LHCN-M2 (cell line): ENCODE measurements around the gene EFTUD2. TPM values are rescaled to one million over a fixed set of nuclear protein-coding genes. Genes with fewer than 3 reads are reported as not detected.
"Not testable (repeated sequence)": the region's sequence is repeated elsewhere in the genome, so short reads cannot be mapped to it uniquely, and the experiment has no call there.

Experiments used
- DNase-seq: peaks from one replicate; pipeline ENCODE4 v3.0.0-alpha.2; 2012; ENCODE audit warnings: low read depth
- total RNA-seq: library from RNA; depleted of rRNA; stranded (reverse); fragments of >200 nt; gene quantifications from 2 replicates; pipeline ENCODE4 v1.2.3, GENCODE V29; 2014

The EFTUD2 gene
- total RNA-seq, 1 experiment from 2014 or later = 107 TPM

DNA sequence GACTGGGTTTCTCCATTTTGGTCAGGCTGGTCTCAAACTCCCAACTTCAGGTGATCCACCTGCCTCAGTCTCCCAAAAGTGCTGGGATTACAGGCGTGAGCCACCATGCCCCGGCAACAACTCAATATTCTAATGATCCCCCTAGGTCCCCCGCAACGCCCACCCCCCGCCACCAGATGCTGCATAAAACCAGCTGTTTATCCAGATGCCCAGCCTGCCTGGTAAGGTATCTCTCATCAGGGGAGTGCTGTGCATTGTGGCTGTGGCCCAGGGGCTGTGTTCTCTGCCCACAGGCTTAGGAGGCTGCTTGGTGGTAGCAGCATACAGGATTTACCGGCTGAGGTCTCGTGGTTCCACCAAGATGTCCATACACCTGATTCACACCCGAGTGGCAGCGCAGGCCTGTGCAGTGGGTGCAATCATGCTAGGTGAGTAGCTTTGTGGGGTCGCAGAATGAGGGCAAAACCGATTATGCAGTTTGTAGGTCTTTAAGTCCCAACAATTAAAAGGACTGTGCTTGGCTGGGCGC lies 50.2 kb downstream of the EFTUD2 start:
- DNase-seq = no peak

DNA sequence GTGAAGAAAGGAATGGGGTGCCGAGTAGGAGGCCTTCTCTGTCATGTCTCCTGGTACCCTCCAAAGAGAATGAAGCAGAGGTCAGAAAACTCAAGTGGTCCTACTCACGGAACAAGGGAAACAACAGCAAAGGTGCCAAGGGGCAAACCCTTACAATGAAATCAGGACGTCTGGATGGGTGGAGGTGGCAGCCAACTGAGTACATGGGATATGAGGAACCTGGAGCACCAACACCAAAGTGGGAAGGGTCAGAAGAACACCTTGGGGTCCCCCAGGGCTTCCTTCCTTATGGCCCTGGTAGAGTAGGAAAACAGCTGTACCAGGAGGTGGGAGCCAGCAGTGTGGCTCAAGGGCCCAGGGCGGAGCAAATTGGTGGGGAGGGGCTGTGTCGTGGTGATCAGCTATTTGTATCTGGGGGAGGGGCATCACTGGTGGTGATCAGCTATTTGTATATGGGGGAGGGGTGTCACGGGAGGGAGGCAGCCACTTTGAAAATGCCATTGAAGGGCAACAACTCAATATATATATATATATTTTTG lies 50.9 kb downstream of the EFTUD2 start:
- no peak for DNase-seq

DNA sequence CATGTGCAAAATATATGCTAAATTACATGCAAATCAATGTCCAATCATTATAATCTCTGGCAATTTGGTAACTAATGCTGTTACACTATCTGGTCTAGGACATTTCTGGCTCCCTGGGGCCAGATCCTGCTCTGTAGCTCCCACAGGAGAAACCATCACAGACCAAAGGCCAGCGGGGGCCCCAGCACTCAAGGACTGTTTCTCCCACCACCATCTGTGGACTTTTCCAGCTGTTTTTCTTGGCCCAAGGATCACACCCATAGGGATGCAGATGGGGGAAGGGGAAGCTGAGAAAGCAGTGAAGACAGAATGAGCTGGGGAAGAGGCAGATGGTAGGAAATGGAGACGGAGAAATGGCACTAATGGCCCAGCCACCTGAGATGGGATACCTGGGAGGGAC lies 51.7 kb downstream of the EFTUD2 start, which contains the start of gene HIGD1B:
TSS of gene HIGD1B (plus strand) at position 298 of the 400 bp plus-strand sequence. CDS start 270 bp downstream, outside the sequence.
- DNase-seq = no peak

DNA sequence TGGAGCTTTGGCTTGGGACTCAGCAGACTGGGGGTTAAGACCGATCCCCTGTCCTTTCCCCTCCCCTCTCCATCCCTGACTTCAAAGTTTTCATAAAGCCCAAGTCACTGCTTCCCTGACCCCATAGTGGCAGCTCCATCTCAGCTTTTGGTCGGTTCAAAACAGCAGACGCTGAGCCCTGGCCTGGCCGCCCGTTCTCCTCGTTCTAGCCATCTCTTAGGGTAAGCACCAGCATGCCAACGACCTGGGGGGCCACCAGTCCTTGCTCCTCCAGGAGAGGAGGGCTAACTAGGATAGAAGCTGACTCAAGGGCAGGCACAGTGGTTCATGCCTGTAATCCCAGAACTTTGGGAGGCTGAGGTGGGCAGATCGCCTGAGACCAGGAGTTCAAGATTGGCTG lies 53.0 kb downstream of the EFTUD2 start:
- DNase-seq = no peak

DNA sequence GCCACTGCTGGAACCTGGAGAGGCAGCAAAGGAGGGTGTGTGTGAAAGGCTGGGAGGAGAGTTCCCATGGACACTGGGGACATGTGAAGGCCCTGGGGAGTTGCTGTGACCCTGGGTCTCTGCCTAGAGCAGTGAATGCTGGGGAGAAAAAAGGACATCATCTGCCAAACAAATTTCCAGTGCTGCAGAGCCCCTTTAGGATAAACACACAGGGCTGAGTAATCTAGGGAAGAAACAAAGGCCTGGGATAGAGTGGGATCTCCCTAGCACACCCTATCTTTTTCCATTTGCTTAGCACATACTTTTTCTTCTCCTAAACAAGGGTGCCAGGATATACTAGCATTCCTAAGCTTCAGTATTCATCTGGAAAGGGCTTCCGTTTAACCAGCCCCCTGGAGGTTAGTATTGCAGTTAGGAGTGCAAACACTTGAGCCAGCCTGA lies 54.8 kb downstream of the EFTUD2 start:
- DNase-seq = no peak

DNA sequence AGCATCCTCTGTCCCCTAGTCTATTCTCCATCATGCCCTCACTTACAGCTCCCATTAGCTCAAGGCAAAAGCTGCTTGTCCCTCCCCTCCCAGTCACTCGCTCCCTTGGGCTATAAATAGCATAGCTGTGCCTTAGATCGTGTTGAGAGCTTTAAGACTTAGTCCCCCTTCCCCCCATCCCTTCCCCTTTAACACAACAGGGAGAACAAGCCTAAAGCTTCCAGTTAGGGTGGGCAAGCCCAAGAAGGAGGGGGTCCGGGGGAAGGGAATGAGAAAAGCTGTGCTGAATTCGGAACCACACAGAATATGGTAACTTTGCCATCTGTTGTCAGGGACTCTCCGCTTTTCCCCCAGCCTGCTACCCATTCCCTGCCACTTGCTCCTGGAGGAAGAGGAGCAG lies 56.5 kb downstream of the EFTUD2 start:
- no peak for DNase-seq

DNA sequence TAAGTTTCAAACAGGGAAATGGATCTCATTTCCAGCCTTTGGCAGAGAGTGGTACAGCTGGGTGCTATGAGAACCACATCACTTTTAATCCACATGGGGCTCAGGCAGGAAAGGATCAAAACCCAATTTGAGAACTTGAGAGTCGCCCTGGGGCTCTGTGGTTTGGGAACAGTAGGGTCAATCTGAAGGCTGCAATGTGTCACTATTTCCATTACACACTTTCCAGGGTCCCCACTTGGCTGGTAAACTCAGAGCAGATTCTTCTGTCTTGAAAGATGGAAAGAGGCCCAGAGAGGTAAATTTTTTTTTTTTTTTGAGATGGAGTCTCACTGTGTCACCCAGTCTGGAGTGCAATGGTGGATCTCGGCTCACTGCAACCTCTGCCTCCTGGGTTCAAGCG lies 58.3 kb downstream of the EFTUD2 start:
- no peak for DNase-seq

DNA sequence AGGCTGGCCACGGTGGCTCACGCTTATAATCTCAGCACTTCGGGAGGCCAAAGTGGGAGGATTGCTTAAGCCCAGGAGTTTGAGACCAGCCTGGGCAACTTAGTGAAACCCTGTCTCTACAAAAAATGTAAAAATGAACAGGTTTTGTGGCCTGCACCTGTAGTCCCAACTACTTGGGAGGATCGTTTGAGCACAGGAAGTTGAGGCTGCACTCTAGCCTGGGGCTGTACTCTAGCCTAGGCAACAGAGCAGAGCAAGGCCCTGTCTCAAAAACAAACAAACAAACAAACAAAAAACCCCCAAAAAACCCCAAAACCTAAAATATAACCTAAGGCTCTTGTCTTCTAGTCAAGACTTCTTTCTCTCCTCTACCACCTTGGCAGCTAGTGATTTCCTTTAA lies 59.0 kb downstream of the EFTUD2 start:
- DNase-seq = no peak

DNA sequence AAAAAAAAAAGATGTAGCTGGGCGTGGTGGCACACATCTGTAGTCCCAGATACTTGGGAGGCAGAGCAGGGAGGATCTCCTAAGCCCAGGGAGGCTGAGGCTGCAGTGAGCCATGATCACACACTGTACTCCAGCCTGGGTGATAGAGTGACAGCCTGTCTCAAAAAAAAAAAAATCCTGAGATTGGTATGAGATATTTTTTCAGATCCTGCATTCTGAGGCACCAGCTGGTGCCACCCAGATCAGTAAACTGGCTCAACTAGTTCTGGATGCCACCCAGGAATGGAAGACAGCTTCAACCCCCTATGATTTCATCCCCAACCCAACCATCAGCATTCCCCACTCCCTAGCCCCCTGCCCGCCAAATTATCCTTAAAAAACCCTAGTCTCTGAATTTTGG lies 62.0 kb downstream of the EFTUD2 start:
- no peak for DNase-seq

DNA sequence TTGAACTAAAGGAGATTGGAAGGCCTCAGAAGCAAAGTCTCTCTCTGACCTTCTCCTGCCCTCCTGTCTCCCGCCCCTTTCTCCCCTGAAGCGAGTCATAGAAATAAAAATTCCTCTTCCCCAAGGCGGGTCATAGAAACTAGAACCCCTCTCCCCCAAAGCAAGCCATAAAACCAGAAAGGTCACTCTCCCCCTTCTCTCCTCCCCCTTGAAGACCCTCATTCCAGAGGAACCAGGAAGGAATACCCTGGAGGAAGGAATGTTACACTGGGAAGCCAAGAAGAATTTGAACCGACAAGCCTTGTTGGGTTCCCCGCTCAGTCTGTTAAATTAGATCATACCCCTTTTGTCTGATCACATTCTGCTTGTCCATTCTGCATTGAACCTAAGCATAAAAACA lies 66.4 kb downstream of the EFTUD2 start:
- no peak for DNase-seq

DNA sequence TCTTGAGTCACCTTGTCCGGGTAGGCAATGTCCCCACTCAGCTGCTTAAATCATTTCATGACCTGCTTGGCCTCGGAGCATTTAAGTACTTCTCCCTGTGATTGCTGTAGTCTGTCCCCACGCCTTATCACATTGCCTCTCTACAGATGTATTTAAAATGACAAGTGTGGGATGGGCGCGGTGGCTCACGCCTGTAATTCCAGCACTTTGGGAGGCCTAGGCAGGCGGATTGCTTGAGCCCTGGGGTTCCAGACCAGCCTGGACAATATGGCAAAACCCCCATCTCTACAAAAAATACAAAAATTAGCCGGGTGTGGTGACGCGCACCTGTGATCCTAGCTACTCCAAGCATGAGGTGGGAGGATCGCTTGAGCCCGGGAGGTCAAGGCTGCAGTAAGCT lies 67.9 kb downstream of the EFTUD2 start:
- no peak for DNase-seq

DNA sequence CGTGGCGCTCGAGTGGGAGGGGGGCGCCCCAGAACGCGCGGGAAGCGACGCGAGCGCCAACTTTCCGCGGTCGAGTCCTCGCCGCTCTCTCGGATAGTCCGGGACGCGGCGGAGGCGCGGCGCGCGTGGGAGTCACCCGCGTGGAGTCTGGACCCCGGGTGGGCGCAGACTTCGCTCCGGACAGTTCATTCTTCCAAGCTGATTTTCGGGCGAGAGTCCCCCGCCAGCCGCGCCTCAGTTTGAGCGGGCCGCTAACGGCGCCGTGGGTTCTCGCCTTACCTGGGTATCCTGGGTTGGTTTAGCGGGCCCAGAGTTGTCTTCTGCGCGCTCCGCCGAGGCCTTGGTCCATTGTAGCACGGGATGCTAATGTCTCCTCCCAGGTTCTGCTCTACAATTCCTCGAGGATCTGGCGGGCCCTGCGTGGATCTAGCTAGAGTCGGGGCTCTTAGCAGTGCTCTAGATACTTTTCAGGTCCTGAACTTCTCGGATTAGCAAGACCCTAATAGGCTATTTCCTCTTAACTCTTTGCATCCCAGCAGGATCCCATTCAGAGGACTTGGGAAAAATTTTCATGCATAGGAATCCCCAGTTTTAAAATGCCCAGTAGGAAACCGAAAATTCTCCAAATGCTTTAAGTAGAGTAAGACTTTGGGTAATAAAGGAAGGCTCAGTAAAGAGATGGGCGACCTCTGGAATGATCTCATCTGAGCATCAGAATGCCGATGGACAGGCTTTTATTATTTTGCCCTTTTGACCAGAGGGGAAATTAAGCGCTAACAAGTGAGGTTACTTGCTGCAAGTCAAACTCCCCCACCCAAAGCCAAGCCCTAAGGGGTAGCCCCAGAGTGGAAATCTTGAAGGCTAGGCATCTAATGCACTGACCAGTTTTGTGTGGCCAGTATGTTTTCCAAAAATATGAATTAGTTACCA lies 68.6 kb downstream of the EFTUD2 start:
- no peak for DNase-seq

DNA sequence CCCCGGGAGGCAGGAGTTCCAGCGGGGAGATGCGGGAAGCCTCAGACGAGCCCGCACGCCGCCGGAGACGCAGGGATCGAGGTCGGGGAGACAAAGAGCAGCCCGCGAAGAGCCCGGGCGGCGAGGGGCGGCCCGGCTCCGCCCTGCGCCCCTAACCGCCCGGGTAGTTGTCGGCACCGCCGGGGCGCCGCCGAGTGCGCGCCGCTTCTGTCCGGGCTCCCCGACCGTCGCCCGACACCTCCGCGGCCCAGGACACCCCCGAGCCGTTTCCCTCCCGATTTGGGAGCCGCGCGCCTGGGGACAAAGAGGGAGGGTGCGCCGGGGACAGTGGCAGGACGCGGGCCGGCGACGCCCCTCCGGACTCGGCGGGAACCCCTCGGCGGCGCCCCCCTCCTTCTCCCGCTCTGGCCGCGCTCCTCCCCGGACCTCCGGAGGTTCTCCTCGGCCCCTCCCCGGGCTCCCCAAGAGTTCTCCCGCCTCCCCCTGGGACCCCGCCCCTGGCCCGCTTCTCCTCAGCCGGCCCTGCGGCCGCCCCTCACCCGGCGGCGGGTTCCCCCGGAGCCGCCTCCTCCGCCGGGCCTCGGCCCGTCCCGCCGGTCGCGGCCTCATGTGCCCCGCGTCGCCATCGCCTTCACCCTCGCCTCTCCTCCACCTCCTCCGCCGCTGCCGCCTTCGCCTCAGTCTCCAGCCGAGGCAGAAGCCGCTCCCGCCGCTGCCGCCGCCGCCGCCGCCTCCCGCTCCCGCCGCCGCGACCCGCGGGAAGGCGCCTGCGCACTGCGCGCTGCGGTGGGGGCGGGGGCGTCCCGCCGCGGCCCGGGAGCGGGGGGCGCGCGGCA lies 69.5 kb downstream of the EFTUD2 start, which contains the start of gene GJC1:
TSS of gene GJC1 (minus strand) at position 765 of the 836 bp plus-strand sequence. CDS start 24,470 bp downstream, outside the sequence.
- peak; percentile 60 for DNase-seq

DNA sequence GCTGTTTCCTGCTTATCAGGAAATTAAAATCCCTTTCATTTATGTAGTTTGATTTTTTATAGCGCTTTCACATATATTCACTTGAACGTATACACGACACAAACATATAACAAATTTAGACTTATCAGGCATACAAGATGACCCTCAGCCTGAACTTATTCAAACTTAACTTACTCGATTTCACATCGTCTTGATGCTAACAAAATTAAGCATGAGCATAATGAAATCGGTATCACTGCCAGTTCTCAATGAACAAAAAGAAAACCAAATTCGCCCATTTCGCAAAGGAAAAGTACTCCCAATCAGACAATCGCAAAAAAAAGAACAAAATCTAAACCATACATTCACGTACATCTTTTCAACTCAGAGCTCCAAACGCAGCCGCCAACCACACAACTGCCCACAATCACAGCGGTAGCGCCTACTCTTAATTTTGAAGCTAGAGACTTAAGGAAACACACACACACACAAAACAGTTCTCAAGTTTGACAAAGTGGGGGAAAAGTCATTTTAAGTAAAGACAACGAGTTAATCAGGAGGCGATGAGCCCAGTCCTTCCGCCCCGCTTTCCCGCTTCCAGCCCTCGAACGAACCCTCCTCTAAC lies 70.2 kb downstream of the EFTUD2 start:
- peak; percentile 43 for DNase-seq

DNA sequence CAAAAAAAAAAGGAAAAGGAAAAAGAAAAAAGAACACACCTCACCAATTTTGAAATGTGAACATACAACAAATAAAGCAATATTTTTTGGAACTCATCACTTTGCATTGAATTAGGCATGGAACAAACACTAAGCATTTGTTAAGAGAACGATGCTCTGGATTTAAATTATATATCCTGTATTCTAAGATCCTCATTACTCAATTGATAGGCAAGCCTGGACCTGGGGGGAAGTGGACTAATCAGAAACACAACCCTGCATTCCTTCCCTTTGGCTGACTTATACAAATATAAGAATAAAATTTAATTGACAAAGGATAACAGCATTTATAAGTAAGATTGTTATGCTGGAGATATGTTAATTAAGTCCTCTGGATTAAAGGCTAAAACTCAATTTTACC lies 71.4 kb downstream of the EFTUD2 start:
- no peak for DNase-seq

DNA sequence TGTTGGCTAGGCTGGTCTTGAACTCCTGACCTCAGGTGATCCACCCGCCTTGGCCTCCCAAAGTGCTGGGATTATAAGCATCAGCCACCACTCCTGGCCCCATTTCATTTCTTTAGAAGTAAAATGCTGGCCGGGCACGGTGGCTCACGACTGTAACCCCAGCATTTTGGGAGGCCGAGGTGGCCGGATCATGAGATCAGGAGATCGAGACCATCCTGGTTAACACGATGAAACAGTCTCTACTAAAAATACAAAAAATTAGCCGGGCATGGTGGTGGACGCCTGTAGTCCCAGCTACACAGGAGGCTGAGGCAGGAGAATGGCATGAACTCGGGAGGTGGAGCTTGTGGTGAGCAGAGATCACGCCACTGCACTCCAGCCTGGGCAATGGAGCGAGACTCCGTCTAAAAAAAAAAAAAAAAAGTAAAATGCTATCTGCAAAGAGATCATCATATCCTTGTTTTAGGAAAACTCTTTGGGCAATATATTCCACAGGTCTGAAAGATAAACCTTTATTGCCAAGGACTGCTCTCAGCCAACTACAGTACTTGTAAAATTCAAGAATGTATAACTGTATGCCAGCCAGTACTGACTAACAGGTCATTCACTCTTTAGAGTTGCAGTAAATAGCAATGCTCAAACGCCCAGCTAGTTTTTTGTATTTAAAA lies 73.0 kb downstream of the EFTUD2 start:
- no peak for DNase-seq

DNA sequence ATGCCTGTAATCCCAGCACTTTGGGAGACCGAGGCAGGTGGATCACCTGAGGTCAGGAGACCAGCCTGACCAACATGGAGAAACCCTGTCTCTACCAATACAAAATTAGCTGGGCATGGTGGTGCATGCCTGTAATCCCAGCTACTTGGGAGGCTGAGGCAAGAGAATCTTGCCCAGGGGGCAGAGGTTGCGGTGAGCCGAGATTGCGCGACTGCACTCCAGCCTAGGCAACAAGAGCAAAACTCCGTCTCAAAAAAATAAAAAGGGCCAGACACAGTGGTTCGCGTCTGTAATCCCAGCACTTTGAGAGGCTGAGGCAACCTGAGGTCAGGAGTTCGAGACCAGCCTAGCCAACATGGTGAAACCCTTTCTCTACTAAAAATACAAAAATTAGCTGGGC lies 74.0 kb downstream of the EFTUD2 start:
- not testable (repeated sequence) for DNase-seq

DNA sequence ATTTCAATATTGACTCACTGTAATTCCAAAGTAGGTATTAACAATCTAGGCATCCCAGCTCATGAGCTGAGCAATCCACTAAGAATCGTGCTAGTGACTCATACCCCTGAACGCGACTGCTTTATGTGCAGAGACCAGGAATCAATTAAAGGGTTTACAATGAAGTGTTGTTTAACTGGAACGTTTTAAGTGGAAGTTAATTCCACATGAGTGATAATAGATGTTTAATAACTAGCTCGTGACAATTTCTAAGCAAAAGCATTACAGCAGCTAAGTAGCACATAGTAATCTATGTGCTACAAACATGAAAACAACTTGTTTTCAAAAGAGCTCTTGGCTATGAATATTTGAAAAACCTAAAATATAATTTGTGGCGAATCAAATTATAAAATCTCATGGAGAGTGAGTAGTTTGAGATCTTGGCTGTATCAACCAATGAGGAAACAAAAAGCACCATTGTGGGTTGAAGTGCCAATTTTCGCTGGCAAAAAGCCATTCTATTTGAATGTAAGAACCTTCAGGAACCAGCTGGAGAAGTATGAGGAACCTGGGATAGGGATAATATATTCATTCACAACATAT lies 78.5 kb downstream of the EFTUD2 start:
- DNase-seq = peak; percentile 87

DNA sequence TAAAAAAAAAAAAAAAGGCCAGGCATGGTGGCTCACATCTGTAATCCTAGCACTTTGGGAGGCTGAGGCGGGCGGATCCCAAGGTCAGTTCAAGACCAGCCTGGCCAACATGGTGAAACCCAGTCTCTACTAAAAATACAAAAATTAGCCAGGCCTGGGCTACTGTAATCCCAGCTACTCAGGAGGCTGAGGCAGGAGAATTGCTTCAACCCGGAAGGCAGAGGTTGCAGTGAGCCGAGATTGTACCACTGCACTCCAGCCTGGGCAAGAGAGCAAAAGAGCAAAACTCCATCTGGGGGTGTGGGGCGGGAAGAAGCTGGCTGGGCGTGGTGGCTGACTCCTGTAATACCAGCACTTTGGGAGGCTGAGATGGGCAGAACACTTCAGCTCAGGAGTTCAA lies 80.7 kb downstream of the EFTUD2 start:
- not testable (repeated sequence) for DNase-seq

DNA sequence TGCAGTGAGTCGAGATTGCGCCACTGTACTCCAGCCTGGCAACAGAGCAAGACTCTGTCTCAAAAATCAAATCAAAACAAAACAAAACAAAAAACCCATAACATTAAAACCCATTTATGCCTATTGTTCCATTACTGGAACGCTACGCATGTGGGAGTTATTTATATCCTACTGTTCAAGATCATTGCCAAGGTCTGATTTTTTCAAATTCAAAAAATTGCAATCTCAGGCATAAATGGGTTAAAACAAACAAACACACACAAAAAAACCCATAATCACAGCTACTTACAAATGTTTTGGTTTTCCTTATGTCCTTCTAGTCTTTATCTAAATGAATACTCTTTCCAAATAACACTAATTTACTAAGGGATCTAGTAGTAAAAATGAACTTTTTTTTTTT lies 87.0 kb downstream of the EFTUD2 start:
- DNase-seq = no peak
